Measurements from ENCODE around the gene FIGNL1. TPM values are rescaled to one million over a fixed set of nuclear protein-coding genes. Genes with fewer than 3 reads are reported as not detected.

Gene FIGNL1
- total RNA-seq, 1 experiment from 2014 or later = 42.5 TPM

- H3K27ac Mint-ChIP-seq (ENCODE audit: unreplicated experiment) = peak overlapping the region; percentile 88
- CTCF ChIA-PET = interaction anchor here (1.6 kb wide), 1 partner anchor 24 kb away, joined by 6 read pairs; no protein-coding TSS in a partner anchor
Measured at GRCh38 chr7:50449501-50449880, 659 bp downstream of the FIGNL1 start.

GRCh38 chr7:50448823-50449222, 1.3 kb downstream of the FIGNL1 start:
- BruUV-seq (replicated peaks) = no TSS peak
- Mint-ChIP-seq H3K27ac (ENCODE audit: unreplicated experiment) (peak overlapping the region; percentile 3), H3K36me3 (ENCODE audit: insufficient read depth, unreplicated experiment) (peaks cover 33% of the 10 kb centered on the region), H3K4me3 (ENCODE audit: low read depth, unreplicated experiment) (peak overlapping the region; percentile 99), H3K27me3 (ENCODE audit: unreplicated experiment) (peaks cover 6% of the 10 kb centered on the region), H3K4me1 (ENCODE audit: low read depth, unreplicated experiment) (peaks cover 29% of the 10 kb centered on the region), H3K9me3 (ENCODE audit: low read depth, unreplicated experiment) (no peaks in the 10 kb centered on the region)
- TF ChIP-seq CTCF (IDR thresholded peaks at IDR 0.05; ENCODE audit: unreplicated experiment) = no peak
- intact Hi-C loops (cut with micrococcal nuclease; ENCODE audit: unreplicated experiment) = no loop called here
- CTCF ChIA-PET = interaction anchor here (0.8 to 1.6 kb wide), 3 partner anchors 23 to 114 kb away, joined by 3 to 6 read pairs (median 3); no protein-coding TSS in a partner anchor
- no peak for DNase-seq

More at GRCh38 chr7:50449501-50449880, 659 bp downstream of the FIGNL1 start:
- no peaks in the 10 kb centered on the region for H3K9me3 Mint-ChIP-seq (ENCODE audit: low read depth, unreplicated experiment)
- TF ChIP-seq CTCF (IDR thresholded peaks at IDR 0.05; ENCODE audit: unreplicated experiment) = no peak
- peak overlapping the region; percentile 99 for H3K4me3 Mint-ChIP-seq (ENCODE audit: low read depth, unreplicated experiment)
- peaks cover 29% of the 10 kb centered on the region for H3K4me1 Mint-ChIP-seq (ENCODE audit: low read depth, unreplicated experiment)
- no peak for DNase-seq
- BruUV-seq (replicated peaks) = no TSS peak
- H3K27me3 Mint-ChIP-seq (ENCODE audit: unreplicated experiment) = peaks cover 13% of the 10 kb centered on the region
- peaks cover 33% of the 10 kb centered on the region for H3K36me3 Mint-ChIP-seq (ENCODE audit: insufficient read depth, unreplicated experiment)
- intact Hi-C loops (cut with micrococcal nuclease; ENCODE audit: unreplicated experiment) = no loop called here

- intact Hi-C loops (cut with micrococcal nuclease; ENCODE audit: unreplicated experiment) = no loop called here
- no peaks in the 10 kb centered on the region for H3K9me3 Mint-ChIP-seq (ENCODE audit: low read depth, unreplicated experiment)
- H3K27me3 Mint-ChIP-seq (ENCODE audit: unreplicated experiment) = no peaks in the 10 kb centered on the region
- H3K36me3 Mint-ChIP-seq (ENCODE audit: insufficient read depth, unreplicated experiment) = peaks cover 42% of the 10 kb centered on the region
- CTCF ChIA-PET = interaction anchor here (0.6 to 1.8 kb wide), 10 partner anchors 10 to 1549 kb away, joined by 3 to 8 read pairs (median 4); no protein-coding TSS in a partner anchor
- peak; percentile 82 for DNase-seq
- peak overlapping the region; percentile 75 for H3K27ac Mint-ChIP-seq (ENCODE audit: unreplicated experiment)
- TF ChIP-seq CTCF (IDR thresholded peaks at IDR 0.05; ENCODE audit: unreplicated experiment) = no peak
- BruUV-seq (replicated peaks) = no TSS peak
- peak overlapping the region; percentile 16 for H3K4me3 Mint-ChIP-seq (ENCODE audit: low read depth, unreplicated experiment)
- peaks cover 29% of the 10 kb centered on the region for H3K4me1 Mint-ChIP-seq (ENCODE audit: low read depth, unreplicated experiment)
Measured at GRCh38 chr7:50446542-50446960, 3.6 kb downstream of the FIGNL1 start.

GRCh38 chr7:50436133-50436806, 13.9 kb downstream of the FIGNL1 start:
- Mint-ChIP-seq H3K4me3 (ENCODE audit: low read depth, unreplicated experiment) (no peak overlapping the region), H3K9me3 (ENCODE audit: low read depth, unreplicated experiment) (no peaks in the 10 kb centered on the region), H3K27ac (ENCODE audit: unreplicated experiment) (peak overlapping the region; percentile 59), H3K36me3 (ENCODE audit: insufficient read depth, unreplicated experiment) (no peaks in the 10 kb centered on the region), H3K27me3 (ENCODE audit: unreplicated experiment) (no peaks in the 10 kb centered on the region), H3K4me1 (ENCODE audit: low read depth, unreplicated experiment) (peaks cover 17% of the 10 kb centered on the region)
- no peak for TF ChIP-seq CTCF (IDR thresholded peaks at IDR 0.05; ENCODE audit: unreplicated experiment)
- no TSS peak for BruUV-seq (replicated peaks)
- intact Hi-C loops (cut with micrococcal nuclease; ENCODE audit: unreplicated experiment) = no loop called here
- CTCF ChIA-PET = interaction anchor here (0.5 to 1.0 kb wide), 3 partner anchors 9 to 32 kb away, joined by 3 to 5 read pairs (median 5); no protein-coding TSS in a partner anchor
- peak; percentile 25 for DNase-seq
